DMS 273 treated with DMSO at 0.1 percent for 48 hours (cell line): ENCODE data around the gene PIWIL4.

Experiments used
- DNase-seq: peaks from one replicate; lab custom pipeline; 2025; lab: John Stamatoyannopoulos, UW

The PIWIL4 gene

GRCh38 chr11:94665116-94665659 is 98.0 kb downstream of the PIWIL4 start:
- no peak for DNase-seq

- no peak for DNase-seq
Measured at GRCh38 chr11:94666792-94667721, 99.9 kb downstream of the PIWIL4 start.

DNA sequence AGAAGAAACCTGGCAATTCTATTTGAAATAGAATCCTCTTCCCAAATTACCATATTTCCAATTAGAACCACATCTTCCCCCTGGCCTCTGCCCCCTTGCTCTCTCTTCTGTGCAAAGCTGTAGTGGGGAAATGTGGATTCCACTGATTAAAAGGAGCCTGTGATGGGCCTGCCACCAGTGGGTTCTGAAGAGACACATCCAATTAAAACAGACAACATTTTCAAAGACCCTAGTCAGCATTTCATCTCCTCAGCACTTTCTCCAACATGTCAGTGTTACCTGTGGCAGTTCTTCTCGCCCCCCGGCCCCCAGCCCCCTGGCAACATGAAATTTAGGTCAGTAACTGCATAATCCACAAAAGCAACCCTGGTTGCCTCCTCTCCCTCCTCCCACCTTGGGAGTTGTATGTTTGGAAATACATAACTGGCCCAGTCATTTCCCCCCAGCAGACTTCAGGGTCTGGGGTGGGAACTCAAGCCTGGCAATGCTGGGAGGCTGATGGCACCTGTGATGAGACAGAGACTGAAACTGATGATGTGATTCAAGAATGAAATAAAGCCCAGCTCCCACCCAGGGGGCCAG is 101.1 kb downstream of the PIWIL4 start:
- no peak for DNase-seq

DNA sequence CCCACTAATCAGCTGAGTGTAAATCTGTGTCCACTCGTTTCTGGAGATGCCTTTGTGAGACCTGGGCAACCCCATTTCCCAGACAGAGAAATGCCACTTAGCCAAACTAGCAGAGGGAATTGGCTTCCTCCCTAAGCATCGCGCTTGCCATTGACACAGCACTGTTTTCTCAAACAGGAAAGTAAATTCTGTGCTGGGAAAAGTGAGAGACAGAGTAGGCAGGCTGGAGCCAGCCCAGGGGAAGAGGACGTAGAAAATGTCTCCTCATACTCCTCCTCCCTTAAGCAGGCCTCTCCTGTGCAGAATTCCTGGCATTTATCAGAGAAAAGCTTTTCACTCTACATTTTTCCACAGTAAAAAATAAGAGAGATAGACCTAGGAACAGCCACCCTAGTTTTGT is 101.9 kb downstream of the PIWIL4 start:
- no peak for DNase-seq
